ENCODE data around the gene RTN4RL2. TPM values are rescaled to one million over a fixed set of nuclear protein-coding genes. Genes with fewer than 3 reads are reported as not detected.

Gene RTN4RL2
- total RNA-seq, 2 experiments from 2014 or later, result 0.23 to 0.27 TPM

GRCh38 chr11:57463671-57464538 is 3.6 kb downstream of the RTN4RL2 start:
- DNase-seq (no peak), ATAC-seq (no peak)
- H3K4me3 Mint-ChIP-seq, result no peak overlapping the region
- H3K9me3 Mint-ChIP-seq, result no peaks in the 10 kb centered on the region
- CTCF ChIA-PET, result interaction anchor here (1.1 to 2.7 kb wide), 7 partner anchors 9 to 63 kb away, joined by 3 to 12 read pairs (median 5); no protein-coding TSS in a partner anchor
- no peak overlapping the region for H3K27ac Mint-ChIP-seq
- intact Hi-C loops (cut with micrococcal nuclease), result no loop called here
- H3K27me3 Mint-ChIP-seq, result peaks cover 20% of the 10 kb centered on the region
- POLR2A ChIA-PET, result interaction anchor here (2.9 kb wide), 1 partner anchor 10 kb away, joined by 12 read pairs; no protein-coding TSS in a partner anchor
- TF ChIP-seq CTCF (IDR thresholded peaks at IDR 0.05), result no peak
- H3K36me3 Mint-ChIP-seq (ENCODE audit: low read depth), result no peaks in the 10 kb centered on the region
- H3K4me1 Mint-ChIP-seq (ENCODE audit: low read depth), result peaks cover 9% of the 10 kb centered on the region

DNA sequence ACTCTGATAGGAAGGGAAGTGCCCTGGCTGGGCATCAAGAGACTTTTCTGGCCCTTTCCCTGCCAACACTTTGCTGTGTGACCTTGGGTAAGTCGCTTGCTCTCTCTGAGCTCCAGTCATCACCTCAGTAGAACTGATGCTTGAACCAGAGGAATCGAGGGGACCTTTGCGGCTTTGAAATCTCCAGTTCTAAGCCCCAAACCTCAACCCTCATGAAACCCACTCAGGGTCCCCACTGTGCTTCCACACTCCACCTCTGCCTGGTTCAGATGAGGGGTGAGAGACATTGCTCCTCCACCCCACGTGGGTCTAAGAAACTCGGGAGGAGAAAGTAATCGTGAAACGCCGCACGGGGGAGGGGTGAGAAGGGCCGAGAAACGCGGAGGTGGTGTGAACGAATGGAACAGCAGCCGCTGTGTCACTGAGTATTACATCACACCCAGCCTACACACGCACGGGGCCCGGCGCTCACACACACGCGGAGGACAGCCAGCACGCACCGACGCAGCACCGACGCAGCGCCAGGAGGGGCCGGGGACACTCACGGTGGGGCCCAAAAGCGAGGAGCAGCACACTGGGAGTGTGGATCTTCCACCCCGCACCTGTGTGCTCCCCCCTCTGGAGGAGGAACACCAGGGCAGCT is 4.3 kb downstream of the RTN4RL2 start:
- no peak overlapping the region for H3K4me3 Mint-ChIP-seq
- POLR2A ChIA-PET, result interaction anchor here (2.9 kb wide), 1 partner anchor 10 kb away, joined by 12 read pairs; no protein-coding TSS in a partner anchor

GRCh38 chr11:57466680-57467079 is 6.4 kb downstream of the RTN4RL2 start:
- H3K4me3 Mint-ChIP-seq, result no peak overlapping the region
- H3K27me3 Mint-ChIP-seq, result peaks cover 3% of the 10 kb centered on the region
- POLR2A ChIA-PET, result no interaction called here
- H3K4me1 Mint-ChIP-seq (ENCODE audit: low read depth), result no peaks in the 10 kb centered on the region
- no peak overlapping the region for H3K27ac Mint-ChIP-seq
- TF ChIP-seq CTCF (IDR thresholded peaks at IDR 0.05), result no peak
- no peaks in the 10 kb centered on the region for H3K36me3 Mint-ChIP-seq (ENCODE audit: low read depth)
- intact Hi-C loops (cut with micrococcal nuclease), result no loop called here
- H3K9me3 Mint-ChIP-seq, result no peaks in the 10 kb centered on the region
- ATAC-seq (no peak), DNase-seq (no peak)
- CTCF ChIA-PET, result interaction anchor here (0.9 kb wide), 1 partner anchor 27 kb away, joined by 3 read pairs; no protein-coding TSS in a partner anchor

More for the DNA sequence above, 4.3 kb downstream of the RTN4RL2 start:
- TF ChIP-seq CTCF (IDR thresholded peaks at IDR 0.05), result no peak
- ATAC-seq, result no peak
- Mint-ChIP-seq H3K36me3 (ENCODE audit: low read depth) (no peaks in the 10 kb centered on the region), H3K27ac (no peak overlapping the region), H3K27me3 (peaks cover 14% of the 10 kb centered on the region), H3K9me3 (no peaks in the 10 kb centered on the region), H3K4me1 (ENCODE audit: low read depth) (peaks cover 5% of the 10 kb centered on the region)
- CTCF ChIA-PET, result interaction anchor here (1.2 to 2.7 kb wide), 5 partner anchors 8 to 119 kb away, joined by 3 to 12 read pairs (median 5); no protein-coding TSS in a partner anchor
- intact Hi-C loops (cut with micrococcal nuclease), result no loop called here
- no peak for DNase-seq

GRCh38 chr11:57467508-57468157 is 7.3 kb downstream of the RTN4RL2 start:
- H3K4me1 Mint-ChIP-seq (ENCODE audit: low read depth), result no peaks in the 10 kb centered on the region
- CTCF ChIA-PET, result interaction anchor here (1.2 to 3.3 kb wide), 3 partner anchors 10 to 59 kb away, joined by 5 to 16 read pairs (median 11); no protein-coding TSS in a partner anchor
- H3K27me3 Mint-ChIP-seq, result no peaks in the 10 kb centered on the region
- no peak for DNase-seq
- POLR2A ChIA-PET, result interaction anchor here (0.5 kb wide), 2 partner anchors 60 to 179 kb away, joined by 3 read pairs; no protein-coding TSS in a partner anchor
- no peaks in the 10 kb centered on the region for H3K9me3 Mint-ChIP-seq
- no peak for TF ChIP-seq CTCF (IDR thresholded peaks at IDR 0.05)
- no peak overlapping the region for H3K4me3 Mint-ChIP-seq
- intact Hi-C loops (cut with micrococcal nuclease), result no loop called here
- ATAC-seq, result no peak
- no peaks in the 10 kb centered on the region for H3K36me3 Mint-ChIP-seq (ENCODE audit: low read depth)
- no peak overlapping the region for H3K27ac Mint-ChIP-seq
